ENCODE data around the gene KCNE2.

The KCNE2 gene
- total RNA-seq: 0 reads per million in 3 donors

- no peak within 1 kb of the TSS for H3K27ac ChIP-seq (ENCODE audit: insufficient read depth, low read length, poor library complexity, severe bottlenecking)
- no peaks in the 10 kb centered on the region for H3K9me3 ChIP-seq (ENCODE audit: control insufficient read depth, low read length)
- H3K4me1 ChIP-seq (ENCODE audit: control insufficient read depth, insufficient read depth, low read length, poor library complexity, severe bottlenecking): no peaks in the 10 kb centered on the region
- no peaks in the 10 kb centered on the region for H3K36me3 ChIP-seq (ENCODE audit: control insufficient read depth, insufficient read depth, low read length)
- DNase-seq: no peak
- H3K27me3 ChIP-seq (replicated peaks; ENCODE audit: control insufficient read depth, insufficient read depth, low read length, poor library complexity, severe bottlenecking): no peaks in the 10 kb centered on the region
- no peak within 1 kb of the TSS for H3K4me3 ChIP-seq (ENCODE audit: insufficient read depth, low read depth, low read length, poor library complexity, severe bottlenecking)
Measured at GRCh38 chr21:34363733-34364132, at the start of gene KCNE2. KCNE2 (plus strand) TSS chr21:34364006; CDS start chr21:34370479, 6,473 bp downstream.

- H3K9me3 ChIP-seq (ENCODE audit: control insufficient read depth, low read length): no peaks in the 10 kb centered on the region
- H3K4me3 ChIP-seq (ENCODE audit: insufficient read depth, low read depth, low read length, poor library complexity, severe bottlenecking): no peak overlapping the region
- no peaks in the 10 kb centered on the region for H3K27me3 ChIP-seq (replicated peaks; ENCODE audit: control insufficient read depth, insufficient read depth, low read length, poor library complexity, severe bottlenecking)
- DNase-seq: no peak
- no peak overlapping the region for H3K27ac ChIP-seq (ENCODE audit: insufficient read depth, low read length, poor library complexity, severe bottlenecking)
- no peaks in the 10 kb centered on the region for H3K4me1 ChIP-seq (ENCODE audit: control insufficient read depth, insufficient read depth, low read length, poor library complexity, severe bottlenecking)
- H3K36me3 ChIP-seq (ENCODE audit: control insufficient read depth, insufficient read depth, low read length): no peaks in the 10 kb centered on the region
Measured at GRCh38 chr21:34319585-34319984, 44.2 kb upstream of the KCNE2 start.

GRCh38 chr21:34320011-34320410, 43.8 kb upstream of the KCNE2 start:
- no peaks in the 10 kb centered on the region for H3K9me3 ChIP-seq (ENCODE audit: control insufficient read depth, low read length)
- H3K4me1 ChIP-seq (ENCODE audit: control insufficient read depth, insufficient read depth, low read length, poor library complexity, severe bottlenecking): no peaks in the 10 kb centered on the region
- H3K27me3 ChIP-seq (replicated peaks; ENCODE audit: control insufficient read depth, insufficient read depth, low read length, poor library complexity, severe bottlenecking): no peaks in the 10 kb centered on the region
- H3K27ac ChIP-seq (ENCODE audit: insufficient read depth, low read length, poor library complexity, severe bottlenecking): no peak overlapping the region
- H3K36me3 ChIP-seq (ENCODE audit: control insufficient read depth, insufficient read depth, low read length): no peaks in the 10 kb centered on the region
- DNase-seq: no peak
- no peak overlapping the region for H3K4me3 ChIP-seq (ENCODE audit: insufficient read depth, low read depth, low read length, poor library complexity, severe bottlenecking)

- Histone ChIP-seq H3K4me1 (ENCODE audit: control insufficient read depth, insufficient read depth, low read length, poor library complexity, severe bottlenecking) (no peaks in the 10 kb centered on the region), H3K4me3 (ENCODE audit: insufficient read depth, low read depth, low read length, poor library complexity, severe bottlenecking) (no peak overlapping the region), H3K27ac (ENCODE audit: insufficient read depth, low read length, poor library complexity, severe bottlenecking) (no peak overlapping the region), H3K36me3 (ENCODE audit: control insufficient read depth, insufficient read depth, low read length) (no peaks in the 10 kb centered on the region), H3K27me3 (replicated peaks; ENCODE audit: control insufficient read depth, insufficient read depth, low read length, poor library complexity, severe bottlenecking) (no peaks in the 10 kb centered on the region), H3K9me3 (ENCODE audit: control insufficient read depth, low read length) (no peaks in the 10 kb centered on the region)
- DNase-seq: no peak
Measured at GRCh38 chr21:34330055-34330454, 33.8 kb upstream of the KCNE2 start.

GRCh38 chr21:34331726-34332125, 32.1 kb upstream of the KCNE2 start:
- Histone ChIP-seq H3K27me3 (replicated peaks; ENCODE audit: control insufficient read depth, insufficient read depth, low read length, poor library complexity, severe bottlenecking) (no peaks in the 10 kb centered on the region), H3K27ac (ENCODE audit: insufficient read depth, low read length, poor library complexity, severe bottlenecking) (no peak overlapping the region), H3K9me3 (ENCODE audit: control insufficient read depth, low read length) (no peaks in the 10 kb centered on the region), H3K4me3 (ENCODE audit: insufficient read depth, low read depth, low read length, poor library complexity, severe bottlenecking) (no peak overlapping the region), H3K4me1 (ENCODE audit: control insufficient read depth, insufficient read depth, low read length, poor library complexity, severe bottlenecking) (no peaks in the 10 kb centered on the region), H3K36me3 (ENCODE audit: control insufficient read depth, insufficient read depth, low read length) (no peaks in the 10 kb centered on the region)
- DNase-seq: no peak

- no peak for DNase-seq
- Histone ChIP-seq H3K4me3 (ENCODE audit: insufficient read depth, low read depth, low read length, poor library complexity, severe bottlenecking) (no peak overlapping the region), H3K4me1 (ENCODE audit: control insufficient read depth, insufficient read depth, low read length, poor library complexity, severe bottlenecking) (no peaks in the 10 kb centered on the region), H3K27me3 (replicated peaks; ENCODE audit: control insufficient read depth, insufficient read depth, low read length, poor library complexity, severe bottlenecking) (no peaks in the 10 kb centered on the region), H3K36me3 (ENCODE audit: control insufficient read depth, insufficient read depth, low read length) (no peaks in the 10 kb centered on the region), H3K27ac (ENCODE audit: insufficient read depth, low read length, poor library complexity, severe bottlenecking) (no peak overlapping the region), H3K9me3 (ENCODE audit: control insufficient read depth, low read length) (no peaks in the 10 kb centered on the region)
Measured at GRCh38 chr21:34332347-34332746, 31.5 kb upstream of the KCNE2 start.

GRCh38 chr21:34333121-34333739, 30.6 kb upstream of the KCNE2 start:
- no peak for DNase-seq
- no peaks in the 10 kb centered on the region for H3K27me3 ChIP-seq (replicated peaks; ENCODE audit: control insufficient read depth, insufficient read depth, low read length, poor library complexity, severe bottlenecking)
- H3K4me1 ChIP-seq (ENCODE audit: control insufficient read depth, insufficient read depth, low read length, poor library complexity, severe bottlenecking): no peaks in the 10 kb centered on the region
- H3K36me3 ChIP-seq (ENCODE audit: control insufficient read depth, insufficient read depth, low read length): no peaks in the 10 kb centered on the region
- H3K9me3 ChIP-seq (ENCODE audit: control insufficient read depth, low read length): no peaks in the 10 kb centered on the region
- no peak overlapping the region for H3K27ac ChIP-seq (ENCODE audit: insufficient read depth, low read length, poor library complexity, severe bottlenecking)
- H3K4me3 ChIP-seq (ENCODE audit: insufficient read depth, low read depth, low read length, poor library complexity, severe bottlenecking): no peak overlapping the region

GRCh38 chr21:34335316-34335715, 28.5 kb upstream of the KCNE2 start:
- Histone ChIP-seq H3K27ac (ENCODE audit: insufficient read depth, low read length, poor library complexity, severe bottlenecking) (no peak overlapping the region), H3K4me3 (ENCODE audit: insufficient read depth, low read depth, low read length, poor library complexity, severe bottlenecking) (no peak overlapping the region), H3K27me3 (replicated peaks; ENCODE audit: control insufficient read depth, insufficient read depth, low read length, poor library complexity, severe bottlenecking) (no peaks in the 10 kb centered on the region), H3K4me1 (ENCODE audit: control insufficient read depth, insufficient read depth, low read length, poor library complexity, severe bottlenecking) (no peaks in the 10 kb centered on the region), H3K36me3 (ENCODE audit: control insufficient read depth, insufficient read depth, low read length) (no peaks in the 10 kb centered on the region), H3K9me3 (ENCODE audit: control insufficient read depth, low read length) (no peaks in the 10 kb centered on the region)
- DNase-seq: no peak

GRCh38 chr21:34336245-34336644, 27.6 kb upstream of the KCNE2 start:
- no peak for DNase-seq
- H3K4me1 ChIP-seq (ENCODE audit: control insufficient read depth, insufficient read depth, low read length, poor library complexity, severe bottlenecking): no peaks in the 10 kb centered on the region
- H3K27ac ChIP-seq (ENCODE audit: insufficient read depth, low read length, poor library complexity, severe bottlenecking): no peak overlapping the region
- no peaks in the 10 kb centered on the region for H3K36me3 ChIP-seq (ENCODE audit: control insufficient read depth, insufficient read depth, low read length)
- no peak overlapping the region for H3K4me3 ChIP-seq (ENCODE audit: insufficient read depth, low read depth, low read length, poor library complexity, severe bottlenecking)
- H3K9me3 ChIP-seq (ENCODE audit: control insufficient read depth, low read length): no peaks in the 10 kb centered on the region
- H3K27me3 ChIP-seq (replicated peaks; ENCODE audit: control insufficient read depth, insufficient read depth, low read length, poor library complexity, severe bottlenecking): no peaks in the 10 kb centered on the region

- H3K4me1 ChIP-seq (ENCODE audit: control insufficient read depth, insufficient read depth, low read length, poor library complexity, severe bottlenecking): no peaks in the 10 kb centered on the region
- no peak overlapping the region for H3K27ac ChIP-seq (ENCODE audit: insufficient read depth, low read length, poor library complexity, severe bottlenecking)
- H3K27me3 ChIP-seq (replicated peaks; ENCODE audit: control insufficient read depth, insufficient read depth, low read length, poor library complexity, severe bottlenecking): no peaks in the 10 kb centered on the region
- H3K9me3 ChIP-seq (ENCODE audit: control insufficient read depth, low read length): no peaks in the 10 kb centered on the region
- H3K36me3 ChIP-seq (ENCODE audit: control insufficient read depth, insufficient read depth, low read length): no peaks in the 10 kb centered on the region
- DNase-seq: no peak
- H3K4me3 ChIP-seq (ENCODE audit: insufficient read depth, low read depth, low read length, poor library complexity, severe bottlenecking): no peak overlapping the region
Measured at GRCh38 chr21:34336756-34337391, 26.9 kb upstream of the KCNE2 start.
